GM21723 (cell line): ENCODE data around the gene ARHGEF4.

Source experiments
- ATAC-seq: cut with Tn5 transposase; IDR thresholded peaks from one replicate; pipeline ENCODE4 v1.9.1; 2021; ENCODE audit warnings: mild to moderate bottlenecking, moderate library complexity; ENCODE audit not compliant: unreplicated experiment

Gene ARHGEF4

DNA sequence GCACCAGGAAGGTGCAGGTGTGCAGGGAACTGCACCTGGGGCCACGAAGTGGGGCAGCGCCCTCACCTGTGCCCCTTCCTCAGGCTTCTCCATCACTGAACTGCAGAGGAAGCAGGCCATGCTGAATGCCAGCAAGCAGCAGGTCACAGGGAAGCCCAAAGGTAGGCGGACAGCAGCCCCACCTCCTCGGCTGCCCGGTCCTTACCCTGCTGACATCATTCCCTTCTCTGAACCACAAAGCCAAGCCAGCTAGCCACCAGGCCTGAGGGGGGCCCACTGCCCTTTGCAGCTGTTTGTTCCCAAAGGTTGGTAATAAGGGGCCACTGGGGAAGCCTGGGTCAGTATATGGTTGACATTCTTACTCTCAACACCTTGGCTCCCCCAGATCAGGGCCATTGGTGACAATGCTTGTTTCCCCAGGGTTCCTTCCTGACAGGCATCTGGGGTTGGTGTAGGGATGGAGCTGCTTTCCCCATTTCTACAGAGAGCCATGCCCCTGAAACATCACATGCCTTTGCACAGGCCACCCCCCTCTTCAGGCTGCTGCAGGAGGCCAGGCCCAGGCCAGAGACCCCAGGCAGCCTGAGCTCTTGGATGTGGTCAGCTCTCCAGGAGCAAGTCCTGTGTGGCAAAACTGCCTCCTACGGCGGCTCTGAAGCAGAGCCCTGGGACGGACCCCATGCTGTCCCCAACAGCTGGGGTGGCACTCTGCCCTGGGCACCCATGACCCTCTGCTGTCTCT lies 208.7 kb downstream of the ARHGEF4 start:
- no peak for ATAC-seq

DNA sequence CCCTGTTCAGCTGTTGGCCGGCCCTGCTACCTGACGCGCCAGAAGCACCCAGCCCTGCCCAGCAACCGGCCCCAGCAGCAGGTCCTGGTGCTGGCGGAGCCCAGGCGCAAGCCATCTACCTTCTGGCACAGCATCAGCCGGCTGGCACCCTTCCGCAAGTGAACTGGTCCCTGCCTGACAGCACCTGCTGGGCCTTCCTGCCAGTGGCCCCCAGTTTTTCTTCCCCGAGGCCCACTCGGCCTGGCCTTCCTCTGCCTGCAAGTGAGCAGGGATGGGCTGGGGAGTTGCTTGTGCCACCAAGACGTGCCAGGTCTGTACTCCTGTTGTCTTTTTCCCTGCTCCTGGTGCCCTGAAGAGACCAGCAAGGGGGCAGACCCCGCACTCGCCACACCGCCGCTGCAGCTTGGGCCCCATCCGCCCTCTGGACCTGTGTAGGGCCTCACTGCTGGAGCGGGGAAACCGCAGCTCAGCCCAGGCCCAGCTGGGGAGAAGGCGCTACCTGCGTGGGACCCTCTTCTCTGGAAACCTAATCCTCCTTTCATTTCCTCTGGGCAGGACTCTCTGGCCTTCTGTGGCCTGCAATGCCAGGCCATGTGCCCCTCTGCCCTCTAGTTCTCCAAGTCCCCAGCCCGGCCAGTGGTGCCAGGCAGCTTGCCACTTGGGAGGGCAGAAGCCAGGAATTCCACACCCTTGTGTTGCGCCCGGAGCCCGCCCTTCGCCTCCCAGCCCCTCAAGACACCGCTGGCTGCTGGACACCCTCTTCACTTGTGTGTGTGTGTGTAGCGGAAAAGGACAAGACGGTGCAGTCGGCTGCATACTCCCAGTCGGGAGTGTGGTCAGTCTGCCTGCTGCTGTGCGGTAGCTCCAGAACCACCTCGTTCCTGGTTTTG lies 209.6 kb downstream of the ARHGEF4 start:
- no peak for ATAC-seq

- no peak for ATAC-seq
These were observed 210.4 kb downstream of the ARHGEF4 start for GRCh38 chr2:131046918-131047652.

GRCh38 chr2:131047920-131048560 lies 211.3 kb downstream of the ARHGEF4 start:
- ATAC-seq = no peak

DNA sequence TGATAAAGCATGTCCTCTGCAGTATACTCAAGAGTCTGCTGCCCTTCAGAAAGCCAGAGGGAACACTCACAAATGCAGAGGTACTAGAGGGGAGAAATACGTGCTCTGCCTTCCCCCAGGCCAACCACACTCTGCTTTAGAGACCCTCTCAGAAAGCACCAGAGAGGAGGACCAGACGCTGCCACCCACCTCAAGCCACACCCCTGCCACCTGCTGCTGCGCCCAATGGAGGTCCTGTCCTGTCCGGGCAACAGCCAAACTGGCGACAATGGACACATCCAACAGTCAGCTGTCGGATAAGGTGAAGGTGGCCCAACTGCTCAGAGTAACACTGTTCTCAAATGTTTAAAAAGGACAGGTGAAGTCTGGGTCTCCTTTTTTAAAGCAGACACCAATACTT lies 211.9 kb downstream of the ARHGEF4 start:
- no peak for ATAC-seq

- ATAC-seq = no peak
These were observed 212.5 kb downstream of the ARHGEF4 start for GRCh38 chr2:131049150-131049718.

DNA sequence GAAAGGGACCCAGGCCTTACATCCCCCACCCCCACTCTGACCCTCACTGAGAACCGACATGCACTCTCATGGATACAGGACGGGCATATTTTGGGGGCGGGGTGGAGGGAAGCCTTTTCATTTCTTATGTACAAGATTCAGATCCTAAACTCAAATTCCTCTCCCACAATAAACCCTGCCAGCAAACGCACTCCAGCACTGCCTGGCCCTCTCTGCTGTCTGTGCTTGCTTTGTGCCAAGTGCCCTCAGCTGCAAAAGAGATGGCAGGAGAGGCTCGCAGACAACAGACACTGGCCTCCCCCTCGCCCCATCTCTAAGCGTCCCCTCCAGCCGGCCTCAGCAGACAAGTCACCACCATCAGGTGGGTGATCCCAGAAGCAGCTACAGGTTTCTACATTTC lies 214.2 kb downstream of the ARHGEF4 start:
- ATAC-seq = no peak

- ATAC-seq = no peak
These were observed 216.1 kb downstream of the ARHGEF4 start for GRCh38 chr2:131052741-131053263.

- ATAC-seq = no peak
These were observed 217.8 kb downstream of the ARHGEF4 start for GRCh38 chr2:131054488-131054887.

GRCh38 chr2:131055169-131056065 lies 218.7 kb downstream of the ARHGEF4 start:
- no peak for ATAC-seq

DNA sequence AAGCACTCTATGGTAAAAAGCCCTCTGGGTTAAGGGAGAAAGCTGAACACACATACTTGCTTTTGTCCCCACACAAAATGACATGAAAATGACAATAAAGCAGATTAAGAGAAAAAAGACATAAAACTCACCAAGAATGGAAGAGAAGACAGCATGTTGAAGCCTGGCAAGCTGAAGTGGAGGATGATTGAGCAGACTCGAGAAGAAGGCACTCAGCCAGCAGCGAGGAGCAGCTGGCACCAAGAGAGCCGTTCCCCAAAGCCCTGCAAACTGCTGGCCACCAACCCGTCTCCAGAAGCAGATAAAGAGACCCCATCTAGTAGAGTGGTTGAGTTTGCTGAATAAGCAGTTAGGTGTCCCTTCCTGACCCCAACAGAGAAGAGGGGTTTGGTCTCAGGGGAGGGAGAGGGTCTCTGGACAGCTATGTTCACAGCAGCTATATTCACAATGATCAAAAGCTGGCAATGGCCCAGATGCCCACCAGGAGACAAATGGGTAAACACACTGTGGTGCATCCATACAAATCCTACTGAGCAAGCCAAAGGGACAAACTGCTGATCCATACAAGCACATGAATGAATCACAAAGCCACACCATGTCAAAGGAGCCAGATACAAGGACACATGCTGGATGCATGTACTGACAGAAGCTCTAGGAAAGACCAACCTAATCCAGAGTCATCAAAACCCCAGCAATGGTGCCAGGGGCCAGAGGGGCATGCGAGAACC lies 219.7 kb downstream of the ARHGEF4 start:
- ATAC-seq = no peak

- ATAC-seq = no peak
These were observed 220.2 kb downstream of the ARHGEF4 start for GRCh38 chr2:131056932-131057287.

- no peak for ATAC-seq
These were observed 221.6 kb downstream of the ARHGEF4 start for GRCh38 chr2:131058214-131058843.

- ATAC-seq = no peak
These were observed 222.2 kb downstream of the ARHGEF4 start for GRCh38 chr2:131058920-131059319.

DNA sequence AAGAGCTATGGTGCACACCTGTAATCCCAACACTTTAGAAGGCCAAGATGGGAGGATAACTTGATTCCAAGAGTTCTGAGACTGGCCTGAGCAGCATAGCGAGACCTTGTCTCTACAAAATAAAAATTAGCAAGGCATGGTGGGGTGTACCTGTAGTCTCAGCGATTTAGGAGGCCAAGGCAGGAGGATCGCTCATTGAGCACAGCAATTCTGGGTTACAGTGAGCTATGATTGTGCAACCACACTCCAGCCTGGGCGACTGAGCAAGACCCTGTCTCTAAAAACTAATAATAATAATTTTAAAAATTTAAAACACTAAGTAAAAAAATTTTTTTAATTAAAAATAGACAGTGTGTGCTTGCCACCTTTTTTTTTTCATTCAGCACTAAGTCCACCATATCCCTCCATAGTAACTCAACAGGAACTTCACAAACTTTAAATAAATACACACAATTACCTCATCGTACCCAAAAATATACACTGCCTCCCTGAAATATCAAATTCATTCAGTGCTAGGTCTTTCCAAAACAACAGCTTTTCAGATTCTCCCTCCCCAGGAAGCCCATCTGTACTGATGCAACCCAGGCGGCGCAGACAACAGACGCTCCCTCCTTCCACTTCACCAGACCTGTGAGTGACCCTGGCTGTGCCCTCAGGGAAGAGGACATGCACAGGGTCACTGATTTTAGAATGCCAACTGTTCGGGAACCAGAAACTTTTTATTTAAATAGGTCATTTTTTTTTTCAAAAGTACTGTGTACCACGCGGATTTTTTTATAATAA lies 227.0 kb downstream of the ARHGEF4 start:
- ATAC-seq = no peak

DNA sequence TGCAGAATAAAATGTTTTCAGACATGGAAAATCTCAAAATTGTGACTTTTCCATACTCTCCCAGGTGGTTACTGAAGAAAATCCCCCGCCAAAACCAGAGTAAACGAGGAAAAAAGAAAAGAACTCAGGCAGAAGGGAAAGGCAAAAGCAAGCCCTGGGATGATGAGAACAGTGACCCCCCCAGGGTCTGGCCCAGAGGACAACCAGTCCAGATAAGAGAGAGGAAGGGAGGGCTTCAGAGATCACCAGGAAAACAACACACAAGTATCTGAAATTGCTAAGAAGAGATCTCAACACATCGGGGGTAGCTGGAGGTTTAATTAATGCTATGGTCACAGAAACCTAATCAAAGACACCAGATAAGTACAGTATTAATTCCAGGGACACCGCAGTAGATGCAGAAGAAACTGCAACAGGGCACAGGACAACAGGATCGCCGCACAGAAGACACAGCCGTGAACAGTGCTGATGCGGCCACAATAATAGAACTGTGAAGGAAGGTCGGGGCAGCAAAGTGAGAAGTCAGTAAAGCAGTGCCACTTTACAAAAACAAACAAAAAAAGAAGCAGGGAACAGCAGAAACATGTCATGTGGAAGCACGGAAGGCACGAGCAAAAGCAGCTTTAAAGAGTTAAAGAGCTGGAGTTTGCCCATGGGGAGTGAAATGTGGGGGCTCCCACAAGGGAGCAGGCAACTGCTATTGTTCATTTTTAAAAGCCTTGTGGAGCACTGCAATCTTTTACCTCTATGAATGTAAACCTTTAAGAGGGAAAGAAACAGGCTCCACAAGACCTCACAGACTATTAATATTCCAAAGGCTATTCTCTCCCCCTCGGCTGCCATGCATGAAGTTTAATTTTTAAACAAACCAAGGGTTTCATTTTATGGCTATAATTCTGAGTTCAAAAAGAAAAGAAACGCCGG lies 228.1 kb downstream of the ARHGEF4 start:
- ATAC-seq = no peak
